HK-2 (cell line): Measurements from ENCODE around the gene STK35.

ENCODE experiments used
- DNase-seq: peaks from one replicate; pipeline ENCODE4 v3.0.0-alpha.2; 2018; ENCODE audit not compliant: unreplicated experiment

STK35 gene

GRCh38 chr20:2101057-2101864 is at the start of gene STK35:
Gene STK35, plus strand, starts transcription at chr20:2101827. Its CDS starts 55 bp downstream, at chr20:2101882.
- DNase-seq: peak; percentile 87

GRCh38 chr20:2051946-2052345 is 49.7 kb upstream of the STK35 start:
- DNase-seq: no peak

GRCh38 chr20:2052741-2053140 is 48.9 kb upstream of the STK35 start:
- DNase-seq: no peak

- DNase-seq: no peak
Observed at GRCh38 chr20:2053615-2054014, 48.0 kb upstream of the STK35 start.

GRCh38 chr20:2054911-2055310 is 46.7 kb upstream of the STK35 start:
- DNase-seq: no peak

GRCh38 chr20:2059411-2059810 is 42.2 kb upstream of the STK35 start:
- no peak for DNase-seq

- no peak for DNase-seq
Observed at GRCh38 chr20:2065099-2065498, 36.5 kb upstream of the STK35 start.

GRCh38 chr20:2066461-2067122 is 35.0 kb upstream of the STK35 start:
- DNase-seq: no peak

GRCh38 chr20:2080532-2081224 is 20.9 kb upstream of the STK35 start:
- no peak for DNase-seq

GRCh38 chr20:2084703-2085102 is 16.9 kb upstream of the STK35 start:
- no peak for DNase-seq

- no peak for DNase-seq
Observed at GRCh38 chr20:2086177-2086979, 15.2 kb upstream of the STK35 start.

- DNase-seq: no peak
Observed at GRCh38 chr20:2086980-2087377, 14.6 kb upstream of the STK35 start.

- DNase-seq: no peak
Observed at GRCh38 chr20:2088891-2089290, 12.7 kb upstream of the STK35 start.

- no peak for DNase-seq
Observed at GRCh38 chr20:2089447-2089846, 12.2 kb upstream of the STK35 start.

- DNase-seq: no peak
Observed at GRCh38 chr20:2093159-2093781, 8.4 kb upstream of the STK35 start.

- no peak for DNase-seq
Observed at GRCh38 chr20:2093883-2094282, 7.7 kb upstream of the STK35 start.

- peak; percentile 92 for DNase-seq
Observed at GRCh38 chr20:2101865-2102584, 398 bp downstream of the STK35 start.

GRCh38 chr20:2102585-2103460 is 1.2 kb downstream of the STK35 start:
- DNase-seq: peak; percentile 89

GRCh38 chr20:2103461-2104153 is 2.0 kb downstream of the STK35 start:
- DNase-seq: no peak
